GM19467 (cell line): ENCODE measurements around the gene CDAN1.
"Not testable (repeated sequence)": the region's sequence is repeated elsewhere in the genome, so short reads cannot be mapped to it uniquely, and the experiment has no call there.

ENCODE experiments used
- ATAC-seq: cut with Tn5 transposase; IDR thresholded peaks from one replicate; pipeline ENCODE4 v1.9.1; 2021; ENCODE audit warnings: mild to moderate bottlenecking, moderate library complexity; ENCODE audit not compliant: unreplicated experiment

CDAN1 gene, protein sequence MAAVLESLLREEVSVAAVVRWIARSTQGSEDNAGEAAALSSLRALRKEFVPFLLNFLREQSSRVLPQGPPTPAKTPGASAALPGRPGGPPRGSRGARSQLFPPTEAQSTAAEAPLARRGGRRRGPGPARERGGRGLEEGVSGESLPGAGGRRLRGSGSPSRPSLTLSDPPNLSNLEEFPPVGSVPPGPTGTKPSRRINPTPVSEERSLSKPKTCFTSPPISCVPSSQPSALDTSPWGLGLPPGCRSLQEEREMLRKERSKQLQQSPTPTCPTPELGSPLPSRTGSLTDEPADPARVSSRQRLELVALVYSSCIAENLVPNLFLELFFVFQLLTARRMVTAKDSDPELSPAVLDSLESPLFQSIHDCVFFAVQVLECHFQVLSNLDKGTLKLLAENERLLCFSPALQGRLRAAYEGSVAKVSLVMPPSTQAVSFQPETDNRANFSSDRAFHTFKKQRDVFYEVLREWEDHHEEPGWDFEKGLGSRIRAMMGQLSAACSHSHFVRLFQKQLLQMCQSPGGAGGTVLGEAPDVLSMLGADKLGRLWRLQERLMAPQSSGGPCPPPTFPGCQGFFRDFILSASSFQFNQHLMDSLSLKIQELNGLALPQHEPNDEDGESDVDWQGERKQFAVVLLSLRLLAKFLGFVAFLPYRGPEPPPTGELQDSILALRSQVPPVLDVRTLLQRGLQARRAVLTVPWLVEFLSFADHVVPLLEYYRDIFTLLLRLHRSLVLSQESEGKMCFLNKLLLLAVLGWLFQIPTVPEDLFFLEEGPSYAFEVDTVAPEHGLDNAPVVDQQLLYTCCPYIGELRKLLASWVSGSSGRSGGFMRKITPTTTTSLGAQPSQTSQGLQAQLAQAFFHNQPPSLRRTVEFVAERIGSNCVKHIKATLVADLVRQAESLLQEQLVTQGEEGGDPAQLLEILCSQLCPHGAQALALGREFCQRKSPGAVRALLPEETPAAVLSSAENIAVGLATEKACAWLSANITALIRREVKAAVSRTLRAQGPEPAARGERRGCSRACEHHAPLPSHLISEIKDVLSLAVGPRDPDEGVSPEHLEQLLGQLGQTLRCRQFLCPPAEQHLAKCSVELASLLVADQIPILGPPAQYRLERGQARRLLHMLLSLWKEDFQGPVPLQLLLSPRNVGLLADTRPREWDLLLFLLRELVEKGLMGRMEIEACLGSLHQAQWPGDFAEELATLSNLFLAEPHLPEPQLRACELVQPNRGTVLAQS

DNA sequence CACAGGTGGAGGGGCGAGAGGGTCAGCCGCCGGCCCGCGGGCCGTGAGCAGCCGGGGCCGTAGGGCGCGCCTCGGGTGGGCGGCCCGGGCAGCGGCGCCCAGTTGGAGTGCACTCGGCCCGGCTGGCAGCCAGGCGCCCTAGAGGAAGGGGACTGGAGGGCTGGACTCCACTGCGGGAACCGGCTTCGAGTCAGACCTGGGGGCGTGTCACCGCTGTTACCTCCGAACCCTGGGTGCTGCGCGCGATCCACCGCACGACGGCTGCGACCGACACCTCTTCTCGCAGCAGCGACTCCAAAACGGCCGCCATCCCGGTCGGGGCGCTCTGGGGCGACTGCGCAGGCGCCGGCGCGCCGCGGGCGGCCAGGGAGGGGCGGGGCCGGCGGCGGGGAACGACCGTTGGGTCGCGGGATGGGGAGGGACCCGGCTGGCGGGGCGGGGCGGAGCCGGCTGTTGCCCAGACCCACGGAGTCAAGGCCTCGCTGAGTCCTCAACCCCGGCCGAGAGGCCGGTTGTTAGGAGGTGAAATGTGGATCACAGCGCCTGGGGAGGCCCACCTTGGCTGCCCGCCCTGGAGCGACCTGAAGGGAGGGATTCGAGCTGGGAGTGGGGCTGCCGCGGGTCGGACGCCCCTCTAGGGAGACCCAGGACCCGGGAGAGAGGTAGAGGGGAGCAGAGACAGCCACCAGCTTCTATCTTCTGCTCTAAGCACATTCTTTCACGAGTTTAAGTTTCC is at the start of gene CDAN1:
TSS of gene CDAN1 (minus strand) at position 336 of the 736 bp plus-strand sequence. CDS start at position 310, 26 bp downstream.
- peak; percentile 79 for ATAC-seq

DNA sequence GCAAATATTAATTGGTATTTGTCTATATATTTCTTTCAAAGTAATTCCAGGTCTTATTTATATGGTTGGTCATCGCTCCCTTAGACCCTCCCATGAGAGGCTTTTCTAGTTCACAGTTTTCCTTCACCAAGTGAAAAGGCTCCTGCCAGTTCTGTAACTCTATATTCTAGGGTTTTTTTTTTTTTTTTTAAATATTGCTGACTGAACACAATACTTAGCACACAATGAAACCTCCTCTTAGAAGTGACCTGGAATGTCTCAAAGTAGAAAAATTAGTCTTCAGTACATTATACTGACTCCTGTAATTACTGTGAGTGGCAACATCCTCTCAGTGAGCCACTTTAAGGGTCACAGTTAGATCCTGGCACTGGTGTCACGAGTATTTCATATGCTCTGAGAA is 48.6 kb upstream of the CDAN1 start:
- no peak for ATAC-seq

DNA sequence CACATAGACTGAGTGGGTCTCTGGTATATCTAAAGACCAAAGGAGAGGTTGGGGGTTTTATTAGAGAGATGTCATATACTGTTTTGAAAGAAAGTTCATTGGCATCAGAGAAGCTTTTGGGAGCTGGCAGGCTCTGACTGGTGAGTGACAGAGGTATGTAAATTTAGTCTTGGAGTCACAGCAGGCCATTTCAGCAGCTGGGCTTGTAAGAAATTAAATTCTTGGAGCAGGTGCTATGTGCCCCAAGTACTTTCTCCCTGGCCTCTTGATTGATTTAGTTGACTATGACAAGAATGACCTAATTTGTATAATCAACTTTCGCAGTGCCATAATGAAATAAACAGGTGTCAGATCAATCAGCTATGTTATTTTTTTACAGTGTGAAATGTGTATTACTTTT is 47.8 kb upstream of the CDAN1 start:
- no peak for ATAC-seq

DNA sequence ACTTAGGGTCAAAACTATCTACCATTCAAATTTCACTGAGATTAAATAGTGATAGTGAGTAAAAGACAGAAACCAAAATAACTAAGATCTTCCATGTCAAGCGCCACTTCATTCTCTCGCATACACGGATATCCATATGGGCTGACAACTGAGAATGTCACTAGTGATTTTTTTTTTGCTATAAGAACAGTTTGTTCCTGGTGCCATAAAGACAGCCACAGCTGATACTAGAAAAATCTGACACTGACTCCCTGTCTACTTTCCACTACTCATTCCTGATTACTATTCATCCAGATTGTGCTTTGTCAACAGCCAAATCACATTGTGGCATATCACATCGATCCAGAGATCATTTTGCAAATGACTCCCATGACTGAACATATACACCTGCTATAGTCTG is 45.8 kb upstream of the CDAN1 start:
- ATAC-seq: no peak

DNA sequence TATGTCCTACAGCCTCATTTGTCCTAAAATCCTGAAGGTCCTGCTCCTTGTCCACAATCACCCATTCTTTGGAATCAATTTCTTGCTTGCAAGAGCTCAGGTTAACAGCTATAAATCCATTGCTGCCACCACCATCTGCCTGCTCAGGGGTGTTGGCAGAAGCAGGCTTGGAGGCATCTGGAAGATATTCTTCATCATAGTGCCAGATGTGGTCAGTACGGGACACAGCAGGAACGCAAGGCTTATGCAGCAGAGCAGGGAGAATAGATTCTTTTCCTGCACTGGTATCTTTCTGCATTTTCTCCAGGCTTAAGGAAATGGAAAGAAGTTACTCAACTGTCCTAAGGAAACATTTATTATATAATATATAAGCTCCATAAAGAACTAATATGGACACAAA is 38.5 kb upstream of the CDAN1 start:
- no peak for ATAC-seq

DNA sequence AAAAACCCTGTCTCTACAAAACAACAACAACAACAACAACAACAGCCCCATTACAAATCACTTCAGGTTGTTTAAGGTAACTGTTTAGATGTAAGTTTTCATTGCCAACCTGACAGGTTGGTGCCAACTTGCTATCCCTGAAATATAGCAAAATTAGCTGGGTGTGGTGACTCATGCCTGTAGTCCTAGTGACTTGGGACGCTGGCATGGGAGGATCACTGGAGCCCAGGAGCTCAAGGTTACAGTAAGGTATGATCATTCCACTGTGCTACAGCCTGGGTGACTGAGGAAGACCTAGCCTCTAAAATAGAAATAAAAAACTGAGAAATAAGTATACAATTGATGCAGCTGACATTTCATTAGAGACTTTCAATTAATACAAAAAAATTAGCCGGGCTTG is 36.0 kb upstream of the CDAN1 start:
- ATAC-seq: no peak

DNA sequence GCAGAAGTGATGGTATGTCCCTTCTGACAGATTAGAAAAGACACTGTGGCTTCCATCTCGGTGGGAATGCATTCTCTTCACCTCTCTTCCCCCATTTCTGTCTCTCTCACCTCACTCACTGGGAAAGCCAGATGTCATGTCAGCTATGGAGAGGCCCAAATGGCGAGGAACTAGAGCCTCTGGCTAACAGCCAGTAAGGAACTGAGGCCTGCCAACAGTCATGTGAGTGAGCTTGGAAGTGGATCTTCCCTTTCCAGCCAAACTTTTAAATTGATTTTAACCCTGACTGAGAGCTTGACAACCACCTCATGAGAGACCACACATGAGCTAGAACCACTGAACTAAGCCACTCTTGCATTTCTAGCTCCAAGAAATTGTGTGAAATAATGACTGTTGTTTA is 35.2 kb upstream of the CDAN1 start:
- no peak for ATAC-seq

DNA sequence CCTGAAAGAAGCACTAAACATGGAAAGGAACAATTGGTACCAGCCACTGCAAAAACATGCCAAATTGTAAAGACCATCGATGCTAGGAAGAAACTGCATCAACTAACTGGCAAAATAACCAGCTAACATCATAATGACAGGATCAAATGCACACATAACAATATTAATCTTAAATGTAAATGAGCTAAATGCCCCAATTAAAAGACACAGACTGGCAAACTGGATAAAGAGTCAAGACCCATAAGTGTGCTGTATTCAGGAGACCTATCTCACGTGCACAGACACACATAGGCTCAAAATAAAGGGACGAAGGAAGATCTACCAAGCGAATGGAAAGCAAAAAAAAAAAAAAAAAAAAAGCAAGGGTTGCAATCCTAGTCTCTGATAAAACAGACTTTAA is 29.2 kb upstream of the CDAN1 start:
- not testable (repeated sequence) for ATAC-seq

DNA sequence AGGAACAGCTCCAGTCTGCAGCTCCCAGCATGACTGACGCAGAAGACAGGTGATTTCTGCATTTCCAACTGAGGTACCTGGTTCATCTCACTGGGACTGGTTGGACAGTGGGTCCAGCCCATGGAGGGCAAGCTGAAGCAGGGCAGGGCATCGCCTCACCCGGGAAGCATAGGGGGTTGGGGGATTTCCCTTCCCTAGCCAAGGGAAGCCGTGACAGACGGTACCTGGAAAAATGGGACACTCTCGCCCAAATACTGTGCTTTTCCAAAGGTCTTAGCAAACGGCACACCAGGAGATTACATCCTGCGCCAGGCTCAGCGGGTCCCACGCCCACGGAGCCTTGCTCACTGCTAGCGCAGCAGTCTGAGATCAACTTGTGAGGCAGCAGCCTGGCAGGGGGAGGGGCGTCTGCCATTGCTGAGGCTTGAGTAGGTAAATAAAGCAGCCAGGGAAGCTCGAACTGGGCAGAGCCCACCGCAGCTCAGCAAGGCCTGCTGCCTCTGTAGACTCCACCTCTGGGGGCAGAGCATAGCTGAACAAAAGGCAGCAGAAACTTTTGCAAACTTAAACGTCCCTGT is 27.3 kb upstream of the CDAN1 start:
- not testable (repeated sequence) for ATAC-seq

DNA sequence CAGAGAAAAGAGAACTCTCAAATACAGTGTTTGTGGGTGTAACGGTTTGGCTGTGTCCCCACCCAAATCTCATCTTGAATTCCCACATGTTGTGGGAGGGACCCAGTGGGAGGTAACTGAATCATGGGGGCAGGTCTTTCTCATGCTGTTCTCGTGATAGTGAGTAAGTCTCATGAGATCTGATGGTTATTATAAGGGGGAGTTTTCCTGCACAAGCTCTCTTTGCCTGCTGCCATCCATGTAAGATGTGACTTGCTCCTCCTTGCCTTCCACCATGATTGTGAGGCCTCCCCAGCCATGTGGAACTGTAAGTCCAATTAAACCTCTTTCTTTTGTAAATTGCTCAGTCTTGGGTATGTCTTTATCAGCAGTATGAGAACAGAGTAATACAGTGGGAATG is 24.9 kb upstream of the CDAN1 start:
- not testable (repeated sequence) for ATAC-seq

DNA sequence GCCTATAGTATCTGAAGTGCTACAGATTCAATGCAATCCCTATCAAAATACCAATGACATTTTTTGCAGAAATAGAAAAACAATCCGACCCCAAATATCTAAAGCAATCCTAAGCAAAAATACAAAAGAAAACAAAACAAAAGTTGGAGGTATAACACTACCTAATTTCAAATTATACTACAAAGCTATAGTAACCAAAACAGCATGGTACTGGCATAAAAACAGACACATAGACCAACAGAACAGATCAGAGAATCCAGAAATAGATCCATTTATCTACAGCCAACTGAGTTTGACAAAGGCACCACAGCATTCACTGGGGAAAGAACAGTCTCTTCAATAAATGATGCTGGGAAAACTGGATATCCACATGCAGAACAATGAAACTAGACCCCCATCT is 23.8 kb upstream of the CDAN1 start:
- no peak for ATAC-seq

DNA sequence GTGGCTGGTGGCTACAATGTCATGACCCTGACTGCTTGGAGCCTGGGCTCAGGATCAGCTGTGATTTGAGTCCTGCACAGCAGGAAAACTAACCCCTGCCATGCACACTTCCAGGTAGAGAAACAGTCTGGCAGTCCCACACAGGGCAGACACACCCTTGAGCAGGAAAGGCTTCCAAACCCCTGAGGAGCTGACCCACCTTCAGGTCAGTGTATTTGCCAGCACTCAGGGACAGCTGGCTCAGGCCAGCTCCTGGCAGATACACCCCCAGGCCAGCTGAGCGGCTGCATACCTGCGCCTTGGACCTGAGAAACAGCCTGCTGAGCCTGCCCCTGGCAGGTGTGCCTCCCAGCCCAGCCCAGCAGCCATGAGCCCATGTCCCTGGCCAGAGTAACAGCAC is 22.2 kb upstream of the CDAN1 start:
- no peak for ATAC-seq

DNA sequence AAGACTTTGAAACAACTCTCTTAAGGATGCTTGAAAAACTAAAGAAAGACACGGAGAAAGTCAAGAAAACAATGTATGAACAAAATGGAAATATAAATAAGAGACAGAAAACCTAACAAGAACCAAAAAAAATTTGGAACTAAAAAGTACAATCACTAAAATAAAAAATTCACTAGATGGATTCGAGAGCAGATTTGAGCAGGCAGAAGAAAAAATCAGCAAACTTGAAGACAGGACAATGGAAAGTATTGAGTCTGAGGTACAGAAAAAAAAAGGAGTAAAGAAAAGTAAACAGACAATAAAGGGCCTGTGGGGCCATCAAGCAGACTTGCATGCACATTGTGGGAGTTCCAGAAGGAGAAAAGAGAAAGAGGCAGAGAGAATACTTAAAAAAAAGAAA is 13.4 kb upstream of the CDAN1 start:
- no peak for ATAC-seq

DNA sequence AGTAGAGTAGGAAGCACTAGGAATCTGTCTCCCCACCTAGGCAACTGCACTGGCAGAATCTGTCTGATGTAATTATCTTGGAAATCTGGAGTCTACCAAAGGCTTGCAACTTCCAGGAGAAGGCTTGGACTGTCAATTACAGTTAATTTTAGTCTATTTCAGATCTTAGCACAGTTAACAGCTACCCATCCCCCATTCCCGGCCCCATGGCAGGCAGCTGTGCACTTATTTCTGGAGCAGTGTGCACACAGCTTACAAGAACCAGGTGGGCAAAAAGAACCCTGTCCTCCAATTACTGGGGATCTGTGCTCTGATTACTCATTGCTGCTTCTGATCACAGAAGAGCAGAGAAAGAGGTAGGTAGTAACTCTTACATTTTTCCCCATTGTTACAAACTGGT is 12.3 kb upstream of the CDAN1 start:
- ATAC-seq: no peak

DNA sequence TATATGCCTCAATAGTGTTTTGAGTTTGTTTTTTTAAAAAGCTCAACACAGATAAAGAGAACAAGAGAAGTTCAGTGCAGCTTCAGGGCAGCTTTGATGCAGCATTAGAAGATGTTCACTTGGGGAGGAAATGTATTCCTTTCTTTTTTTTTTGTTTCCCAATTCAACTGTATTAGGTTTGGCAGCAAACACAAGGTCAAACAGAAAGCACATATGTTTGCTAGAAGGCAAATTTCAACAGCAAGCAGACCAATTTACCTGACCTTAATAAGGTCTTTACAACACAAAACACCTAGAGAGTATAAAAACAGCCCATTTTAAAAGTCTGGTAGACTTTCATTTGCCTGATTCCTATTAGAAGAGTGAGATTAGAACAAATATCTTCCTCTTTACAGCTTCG is 7.3 kb upstream of the CDAN1 start:
- no peak for ATAC-seq

DNA sequence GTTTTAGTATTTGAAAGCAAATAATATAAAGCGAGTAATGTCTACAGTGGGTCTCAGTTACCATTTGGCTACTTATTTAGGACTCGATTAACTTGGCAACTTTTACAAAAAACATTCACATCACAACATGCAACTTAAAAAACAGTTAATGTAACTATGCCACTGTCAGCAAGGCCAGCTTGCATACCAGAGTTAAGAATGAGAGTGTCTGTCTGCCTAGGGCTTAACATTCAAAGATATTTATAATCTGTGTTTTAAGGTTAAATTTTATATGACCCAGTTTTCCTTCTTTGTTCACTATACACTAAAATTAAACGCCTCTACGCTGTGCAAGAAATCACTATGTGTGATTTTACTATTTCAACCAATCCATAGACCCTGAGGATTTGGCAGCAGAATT is 5.2 kb upstream of the CDAN1 start:
- ATAC-seq: no peak

DNA sequence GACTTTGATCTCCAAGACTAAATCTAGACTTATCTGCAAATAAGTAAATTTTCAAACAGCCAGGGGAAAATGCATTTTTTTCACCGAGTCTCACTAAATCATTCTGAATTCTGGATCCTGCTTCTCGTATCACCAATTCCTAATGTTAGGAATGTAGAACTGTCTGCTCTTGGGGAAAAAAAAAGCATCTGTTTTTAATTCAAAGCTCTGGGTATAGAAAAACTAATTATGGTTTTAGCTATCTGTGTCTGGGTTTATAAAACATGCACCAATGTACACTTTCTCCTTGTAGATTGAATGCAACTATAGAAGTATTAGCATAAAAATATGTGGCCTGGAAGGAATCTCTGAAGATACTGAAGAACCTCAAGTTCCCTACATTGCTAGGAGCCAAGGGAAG is 4.8 kb upstream of the CDAN1 start:
- ATAC-seq: no peak

DNA sequence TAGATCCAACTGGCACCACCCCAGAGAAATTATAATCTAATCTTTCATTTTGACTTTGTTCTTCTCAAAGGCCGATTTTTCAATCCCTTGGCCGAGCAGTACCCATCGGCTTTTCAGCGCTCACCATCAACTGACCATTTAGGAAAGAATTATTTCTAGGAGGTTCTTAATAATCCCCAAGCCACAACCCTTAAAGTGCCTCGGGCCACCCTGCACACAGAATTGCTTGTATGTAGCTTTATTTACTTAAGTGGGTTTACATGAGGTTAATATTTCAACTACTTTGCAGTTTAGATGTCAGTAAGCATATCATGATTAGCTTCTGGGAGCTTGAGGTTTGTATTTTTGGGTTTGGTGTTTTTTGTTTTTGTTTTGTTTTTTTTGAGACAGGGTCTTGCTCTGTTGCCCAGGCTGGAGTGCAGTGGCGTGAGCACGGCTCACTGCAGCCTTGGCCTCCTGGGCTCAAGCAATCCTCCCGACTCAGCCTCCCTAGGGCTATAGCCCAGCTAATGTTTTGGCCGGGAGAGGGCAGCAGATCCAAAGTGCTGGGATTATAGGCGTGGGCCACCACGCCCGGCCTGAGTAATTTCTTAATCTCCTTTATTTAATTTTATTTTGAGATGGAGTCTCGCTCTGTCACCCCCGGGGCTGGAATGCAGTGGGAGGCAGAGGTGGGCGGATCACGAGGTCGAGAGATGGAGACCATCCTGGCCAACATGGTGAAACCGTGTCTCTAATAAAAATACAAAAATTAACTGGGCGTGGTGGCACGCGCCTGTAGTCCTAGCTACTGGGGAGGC is 801 bp upstream of the CDAN1 start:
- ATAC-seq: no peak

DNA sequence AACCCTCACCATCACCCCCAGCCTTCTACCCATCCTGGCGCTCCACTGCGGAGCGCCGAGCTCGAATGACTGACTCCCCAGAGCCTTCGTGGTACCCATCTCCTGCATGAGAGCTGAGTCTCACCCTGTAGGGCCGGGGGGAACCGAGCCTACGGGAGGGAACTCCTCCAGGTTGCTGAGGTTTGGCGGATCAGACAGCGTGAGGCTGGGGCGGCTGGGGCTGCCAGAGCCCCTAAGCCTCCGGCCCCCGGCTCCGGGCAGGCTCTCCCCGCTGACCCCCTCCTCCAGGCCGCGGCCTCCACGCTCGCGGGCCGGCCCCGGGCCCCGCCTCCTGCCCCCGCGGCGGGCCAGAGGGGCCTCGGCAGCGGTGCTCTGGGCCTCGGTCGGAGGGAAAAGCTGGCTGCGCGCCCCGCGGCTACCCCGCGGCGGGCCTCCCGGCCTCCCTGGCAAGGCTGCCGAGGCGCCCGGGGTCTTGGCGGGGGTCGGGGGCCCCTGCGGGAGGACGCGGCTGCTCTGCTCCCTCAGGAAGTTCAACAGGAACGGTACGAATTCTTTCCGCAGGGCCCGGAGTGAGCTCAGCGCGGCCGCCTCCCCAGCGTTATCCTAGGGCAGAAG is 643 bp downstream of the CDAN1 start:
- ATAC-seq: peak; percentile 33
